GM19395 (cell line): Measurements from ENCODE around the gene ANKRD6.

Experiments
- ATAC-seq: cut with Tn5 transposase; IDR thresholded peaks from one replicate; pipeline ENCODE4 v1.9.1; 2021; ENCODE audit warnings: mild to moderate bottlenecking, moderate library complexity; ENCODE audit not compliant: unreplicated experiment

Gene ANKRD6

DNA sequence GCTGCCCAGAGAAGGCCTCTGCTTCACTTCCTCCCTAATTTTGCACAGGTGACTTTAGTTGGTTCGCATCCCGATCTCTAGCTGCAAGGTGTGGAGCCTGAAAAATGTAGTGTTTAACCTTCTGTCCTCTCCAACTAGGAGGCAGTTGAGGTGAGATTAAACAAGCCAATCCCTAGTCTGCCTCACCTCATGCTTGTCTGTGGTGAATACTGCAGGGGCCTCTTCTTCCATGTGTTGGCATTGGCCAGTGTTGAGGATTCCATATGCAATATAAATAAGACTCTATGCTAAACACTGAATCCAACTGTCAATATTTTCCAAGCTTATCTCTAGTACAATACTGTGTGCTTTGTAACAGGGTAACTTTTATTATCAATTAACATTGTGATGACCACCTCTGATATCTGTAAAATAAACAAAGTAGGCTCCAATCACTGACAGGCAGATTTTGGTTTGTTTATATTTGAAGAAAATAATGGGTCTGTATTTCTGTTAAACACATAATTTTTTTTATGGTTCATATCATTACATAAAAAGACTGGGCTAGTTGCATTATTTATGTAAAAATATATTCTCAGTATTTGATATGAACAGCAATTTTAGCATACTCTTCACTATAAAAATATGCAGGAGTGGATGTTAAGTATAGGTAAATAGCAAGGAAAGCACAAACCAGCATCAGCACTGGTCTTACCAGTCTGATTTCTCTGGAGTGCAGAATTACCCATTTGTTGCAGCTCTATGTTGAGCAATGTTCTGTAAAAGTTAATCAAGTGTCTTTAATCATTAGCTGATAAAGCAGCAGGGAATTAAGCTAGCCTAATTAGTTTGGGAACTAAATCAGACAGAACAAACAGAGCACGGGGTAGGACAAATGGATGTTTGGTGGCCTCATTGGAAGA is 74.0 kb downstream of the ANKRD6 start:
- ATAC-seq, result no peak

DNA sequence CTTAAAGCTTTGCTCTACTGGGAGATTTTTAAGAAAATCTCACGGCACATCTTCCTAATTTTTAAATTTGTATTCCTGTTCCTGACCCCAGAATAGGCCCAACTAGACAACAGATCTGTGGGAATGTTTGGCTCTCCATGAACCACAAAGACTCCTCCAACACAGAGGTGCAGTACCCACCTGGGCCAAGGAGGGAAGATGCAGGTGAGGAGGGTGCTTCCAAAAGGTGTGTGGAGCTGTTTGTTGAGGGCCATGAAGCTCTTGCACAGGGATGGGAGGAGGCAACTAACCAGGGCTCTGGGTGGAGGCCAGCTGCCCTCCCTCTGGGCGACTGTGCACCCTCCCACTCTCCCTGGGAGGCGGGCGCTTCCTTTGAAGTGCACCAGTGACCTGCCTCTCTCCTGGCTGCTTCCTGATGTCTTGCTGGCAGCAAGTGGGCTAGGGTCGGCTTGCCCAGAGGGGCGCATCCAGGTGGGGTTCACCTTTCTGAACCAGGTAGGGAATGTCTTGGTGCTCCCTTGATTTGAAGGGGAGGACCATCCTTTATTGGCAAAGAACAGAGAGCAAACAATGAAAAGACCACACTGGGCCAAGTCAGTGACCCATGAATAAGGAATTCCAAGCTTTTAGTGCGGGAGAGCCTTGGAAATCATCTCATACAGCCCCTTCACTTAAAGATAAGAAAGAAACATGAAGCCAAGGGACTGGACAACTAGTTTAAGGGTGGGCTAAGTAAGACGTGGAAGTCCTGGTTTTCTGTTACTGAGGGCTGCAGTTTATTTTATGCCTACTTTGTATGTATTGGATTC is 76.0 kb downstream of the ANKRD6 start:
- ATAC-seq, result no peak

DNA sequence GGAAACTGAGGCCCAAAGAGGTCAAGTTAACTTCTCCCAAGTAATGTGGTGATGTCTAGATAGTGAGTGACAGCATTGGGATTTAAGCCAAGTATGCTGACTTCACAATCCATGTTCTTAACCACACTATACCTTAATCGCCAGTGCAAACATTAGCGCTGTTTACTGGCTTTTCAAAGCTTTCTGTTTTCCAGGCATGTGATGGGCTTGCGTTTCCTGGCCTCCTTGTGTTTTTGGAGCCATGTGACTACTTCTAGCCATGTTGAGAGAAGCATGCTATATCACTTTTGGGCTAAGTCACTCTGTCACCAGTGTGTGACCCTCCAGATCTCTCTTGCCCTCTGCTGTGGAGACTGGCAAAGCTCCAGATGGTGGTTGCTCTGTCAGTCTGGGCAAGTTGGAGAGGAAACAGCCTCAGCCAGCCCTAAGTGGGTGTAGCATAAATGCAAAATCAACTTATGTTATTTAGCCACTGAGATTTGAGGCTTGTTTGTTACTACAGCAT is 76.9 kb downstream of the ANKRD6 start:
- no peak for ATAC-seq

DNA sequence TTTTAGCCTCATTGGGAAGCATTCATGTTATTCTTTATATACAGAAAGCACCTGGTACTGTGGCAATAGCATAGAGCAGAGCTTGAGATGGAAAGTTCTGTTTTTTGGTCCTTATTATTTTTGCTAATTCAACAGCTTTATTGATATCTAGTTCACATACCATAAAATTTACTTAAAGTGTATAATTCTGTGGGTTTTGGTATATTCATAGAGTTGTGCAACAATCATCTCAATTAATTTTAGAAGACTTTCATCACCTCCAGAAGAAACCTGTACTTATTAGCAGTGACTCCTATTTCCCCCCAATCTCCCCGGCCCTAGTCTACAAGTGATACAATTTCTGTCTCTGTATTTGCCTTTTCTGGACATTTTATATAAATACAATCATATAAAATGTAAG is 77.4 kb downstream of the ANKRD6 start:
- no peak for ATAC-seq

DNA sequence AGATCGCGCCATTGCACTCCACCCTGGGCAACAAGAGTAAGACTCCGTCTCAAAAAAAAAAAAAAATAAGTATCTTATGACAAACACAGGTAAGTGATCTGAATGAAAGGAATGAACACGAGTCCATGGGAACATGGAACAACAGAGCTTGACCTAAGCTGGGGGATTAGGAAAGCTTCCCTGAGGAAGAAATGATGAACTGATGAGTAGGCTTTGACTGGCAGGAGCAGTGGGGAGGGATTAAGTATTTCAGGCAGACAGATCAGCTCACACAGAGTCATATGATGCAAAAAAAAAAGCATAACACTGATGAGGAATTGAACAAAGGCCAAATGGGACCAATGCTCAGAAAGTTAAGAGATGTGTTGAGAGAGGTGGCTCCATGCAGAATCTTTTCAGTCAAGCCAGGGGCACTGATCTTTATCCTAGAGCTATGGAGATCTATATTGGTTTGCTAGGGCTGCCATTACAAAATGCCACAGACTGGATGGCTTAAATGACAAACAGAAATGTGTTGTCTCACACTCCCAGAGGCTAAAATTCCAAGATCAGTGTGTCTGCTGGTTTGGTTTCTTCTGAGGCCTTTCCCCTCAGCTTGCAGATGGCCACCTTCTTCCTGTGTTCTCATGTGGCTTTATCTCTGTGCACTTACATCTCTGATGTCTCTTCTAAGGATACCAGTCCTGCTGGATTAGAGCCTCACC is 85.6 kb downstream of the ANKRD6 start:
- no peak for ATAC-seq

DNA sequence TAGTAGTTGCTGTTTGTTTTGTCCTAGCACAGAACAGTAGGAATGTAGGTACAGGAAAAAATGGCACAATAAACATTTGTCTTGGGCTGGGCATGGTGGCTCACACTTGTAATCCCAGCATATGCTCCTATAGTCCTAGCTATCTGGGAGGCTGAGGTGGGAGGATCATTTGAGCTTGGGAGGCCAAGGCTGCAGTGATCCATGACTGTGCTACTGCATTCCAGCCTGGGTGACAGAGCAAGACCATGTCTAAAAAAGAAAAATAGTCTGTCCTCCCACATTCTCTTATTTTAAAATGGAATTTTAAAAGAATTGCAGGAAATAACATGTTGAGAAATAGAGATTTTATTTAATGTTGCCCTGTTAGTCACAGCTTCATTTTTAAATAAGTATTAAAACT is 87.8 kb downstream of the ANKRD6 start:
- ATAC-seq, result no peak

DNA sequence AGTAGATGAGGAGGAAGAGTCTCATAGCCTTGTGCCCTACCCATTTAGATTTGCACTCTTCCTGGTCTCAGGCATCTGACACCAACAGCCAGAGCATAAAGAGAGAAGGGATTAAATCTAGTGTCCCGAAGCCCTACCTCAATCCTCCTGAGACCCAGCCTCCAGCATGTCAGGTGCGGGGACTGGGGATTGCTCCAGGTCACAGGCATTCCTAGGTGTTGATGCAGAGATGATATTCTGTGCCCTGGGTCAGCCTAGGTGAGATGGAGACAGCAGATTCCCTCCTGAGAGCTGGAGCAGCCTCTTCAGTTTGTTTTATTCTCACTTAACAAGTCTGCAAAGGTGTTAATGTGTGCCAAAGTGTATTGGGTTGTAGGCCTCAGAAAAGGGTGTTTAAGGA is 89.8 kb downstream of the ANKRD6 start:
- no peak for ATAC-seq

DNA sequence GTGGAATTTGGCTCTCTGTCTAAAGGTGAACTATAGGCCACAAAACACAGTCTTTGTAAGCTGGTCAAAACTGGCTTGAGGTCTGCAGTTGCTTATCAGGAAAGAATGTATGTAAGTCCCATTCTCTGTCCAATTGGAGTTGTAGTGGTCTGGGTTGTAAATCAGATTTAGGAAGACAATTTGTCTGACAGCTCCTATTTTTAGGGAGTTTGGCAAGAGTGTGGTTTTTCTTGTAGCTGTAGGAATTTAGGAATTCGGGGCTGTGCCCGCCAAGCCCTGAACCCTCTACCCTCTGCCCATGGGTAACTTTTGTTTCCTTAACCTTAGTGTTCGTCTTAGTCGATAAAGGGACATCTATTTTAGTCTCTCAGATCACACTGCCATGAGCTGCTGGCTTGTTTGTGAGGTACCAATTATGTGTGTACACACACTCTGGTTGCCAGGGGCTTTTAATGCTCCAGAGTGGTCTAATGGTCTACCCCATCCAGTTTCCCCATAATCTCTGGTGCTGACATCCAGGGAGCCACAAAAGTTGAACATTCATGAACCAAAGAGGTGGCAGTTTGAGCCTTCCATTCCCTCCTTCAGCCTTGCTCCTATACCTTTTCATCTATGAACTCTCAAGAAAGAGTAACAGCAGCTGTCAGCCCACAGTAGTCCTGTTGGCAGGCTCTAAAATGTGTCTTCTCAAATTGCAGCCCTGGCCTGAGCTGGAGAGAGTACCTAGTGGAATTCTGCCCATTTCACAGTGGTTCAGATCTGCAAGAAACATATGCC is 93.0 kb downstream of the ANKRD6 start:
- no peak for ATAC-seq

DNA sequence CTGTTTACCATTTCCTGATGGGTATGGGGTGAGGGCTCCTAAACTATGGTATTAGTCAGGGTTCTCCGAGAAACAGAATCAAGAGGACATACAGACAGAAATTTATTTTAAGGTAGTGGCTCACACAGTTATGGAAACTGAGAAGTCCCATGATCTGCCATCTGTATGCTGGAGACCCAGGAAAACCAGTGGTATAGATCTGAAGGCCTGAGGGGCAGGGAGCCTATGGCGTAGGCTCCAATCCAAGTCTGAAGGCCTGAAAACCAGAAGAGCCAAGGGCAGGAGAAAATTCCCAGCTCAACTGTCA is 93.6 kb downstream of the ANKRD6 start:
- ATAC-seq, result no peak

DNA sequence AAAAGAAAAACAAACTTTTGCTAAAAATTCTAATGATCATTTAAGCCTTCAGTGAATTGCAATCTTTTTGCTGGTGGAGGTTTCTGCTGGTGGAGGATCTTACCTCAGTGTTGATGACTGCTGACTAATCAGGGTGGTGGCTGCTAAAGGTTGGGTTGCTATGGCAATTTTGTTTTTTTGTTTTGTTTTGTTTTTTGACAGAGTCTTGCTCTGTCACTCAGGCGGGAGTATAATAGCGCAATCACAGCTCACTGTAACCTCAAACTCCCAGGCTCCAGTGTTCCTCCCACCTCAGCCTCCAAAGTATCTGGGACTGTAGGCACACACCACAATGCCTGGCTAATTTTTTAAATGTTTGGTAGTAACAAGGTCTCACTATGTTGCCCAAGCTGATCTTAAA is 94.7 kb downstream of the ANKRD6 start:
- ATAC-seq, result no peak

DNA sequence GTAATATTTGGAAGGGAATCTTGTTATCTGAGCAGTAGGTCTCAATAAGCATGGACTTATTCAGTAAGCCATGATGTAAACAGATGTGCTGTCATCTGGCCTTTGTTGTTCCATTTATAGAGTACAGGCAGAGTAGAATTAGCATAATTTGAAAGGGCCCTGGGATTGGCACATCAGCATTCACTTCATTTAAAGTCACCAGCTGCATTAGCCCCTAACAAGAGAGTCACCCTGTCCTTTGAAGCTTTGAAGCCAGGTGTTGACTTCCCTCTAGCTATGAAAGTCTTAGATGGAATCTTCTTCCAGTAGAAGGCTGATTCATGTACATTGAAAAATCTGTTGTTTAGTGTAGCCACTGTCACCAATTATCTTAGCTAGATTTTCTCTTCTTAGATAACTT is 95.9 kb downstream of the ANKRD6 start:
- ATAC-seq, result no peak

DNA sequence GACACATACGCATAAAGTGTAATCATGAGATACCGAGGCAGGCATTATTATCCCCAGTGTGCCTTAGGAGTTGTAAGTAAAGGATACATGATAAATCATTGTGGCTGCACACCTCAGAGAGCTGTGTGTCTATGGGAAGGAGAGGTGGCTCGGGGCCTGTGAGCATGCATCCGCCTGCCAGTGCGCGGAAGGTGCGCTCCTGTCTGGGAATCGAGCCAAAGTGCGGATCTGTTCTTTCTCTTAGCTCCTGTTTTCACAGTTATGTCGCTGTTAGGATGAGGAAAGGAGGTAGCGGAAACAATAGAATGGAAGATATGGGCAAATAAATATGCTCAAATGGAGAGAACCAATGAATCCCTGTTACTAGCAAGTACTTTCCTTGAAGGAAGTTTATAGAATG is 98.0 kb downstream of the ANKRD6 start:
- ATAC-seq, result no peak

DNA sequence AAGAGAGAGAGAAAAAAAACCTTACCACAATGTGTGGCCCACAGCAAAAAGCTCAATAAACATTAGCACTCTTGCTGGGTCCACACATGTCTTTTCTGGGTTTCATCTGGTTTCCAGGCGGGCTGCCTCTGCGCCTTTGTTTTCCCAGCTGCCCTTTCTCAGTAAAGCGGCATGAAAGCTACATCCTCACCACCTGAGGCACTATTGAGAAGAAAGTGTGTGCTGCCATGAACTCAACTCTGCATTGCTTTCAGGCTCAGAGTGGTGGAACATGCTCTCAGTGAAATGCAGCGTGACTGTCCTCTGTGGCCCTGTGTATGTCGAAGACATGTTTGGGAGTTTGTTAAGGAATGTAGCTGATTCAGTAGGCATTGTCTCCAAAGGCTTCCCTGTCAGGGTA is 103.3 kb downstream of the ANKRD6 start:
- ATAC-seq, result no peak

DNA sequence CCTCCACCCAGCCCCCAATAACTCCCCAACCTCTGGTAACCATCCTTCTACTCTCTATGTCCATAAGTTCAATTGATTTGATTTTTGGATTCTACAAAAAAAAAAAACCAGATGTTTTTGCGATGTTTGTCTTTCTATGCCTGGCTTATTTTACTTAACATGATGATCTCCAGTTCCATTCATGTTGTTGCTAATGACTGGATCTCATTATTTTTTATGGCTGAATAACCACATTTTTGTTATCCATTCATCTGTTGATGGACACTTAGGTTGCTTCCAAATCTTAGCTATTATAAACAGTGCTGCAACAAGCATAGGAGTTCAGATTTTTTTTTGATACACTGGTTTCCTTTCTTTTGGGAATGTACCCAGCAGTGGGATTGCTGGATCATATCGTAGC is 106.8 kb downstream of the ANKRD6 start:
- no peak for ATAC-seq

DNA sequence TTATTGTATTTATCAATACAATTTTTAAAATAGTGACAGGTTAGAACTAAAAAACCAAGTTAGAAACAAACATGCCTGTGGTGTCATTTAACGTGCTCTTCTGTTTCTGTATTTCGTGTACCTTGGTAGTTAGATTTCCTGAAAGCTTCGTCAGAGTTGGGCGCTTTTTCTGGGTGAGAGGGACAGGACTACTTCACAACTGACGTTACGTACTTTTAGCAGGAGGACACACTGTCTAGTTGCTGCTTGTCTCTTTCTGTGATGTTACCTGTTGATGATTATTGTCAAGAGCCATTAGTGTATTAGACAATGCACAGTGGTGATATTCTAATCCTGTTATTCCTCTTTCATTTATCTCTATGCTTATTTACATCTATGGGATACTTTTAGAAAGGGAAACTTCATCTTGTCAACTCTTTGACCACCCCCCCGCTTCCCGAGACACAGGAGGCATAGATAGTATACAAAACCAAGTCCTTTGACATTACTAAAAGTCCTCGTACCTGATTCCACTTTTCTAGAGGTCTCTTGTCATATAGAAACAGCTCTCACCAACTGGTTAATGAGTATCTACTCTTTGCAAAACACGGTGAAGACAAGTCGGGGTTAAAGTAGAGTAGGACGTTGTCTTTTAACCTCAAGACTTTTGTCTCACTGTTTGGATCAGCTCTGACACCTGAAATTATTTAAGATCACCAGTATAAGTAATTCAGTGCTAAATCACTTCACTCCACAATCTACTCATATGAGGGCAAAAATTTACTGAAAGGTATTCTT is 109.3 kb downstream of the ANKRD6 start:
- ATAC-seq, result no peak

DNA sequence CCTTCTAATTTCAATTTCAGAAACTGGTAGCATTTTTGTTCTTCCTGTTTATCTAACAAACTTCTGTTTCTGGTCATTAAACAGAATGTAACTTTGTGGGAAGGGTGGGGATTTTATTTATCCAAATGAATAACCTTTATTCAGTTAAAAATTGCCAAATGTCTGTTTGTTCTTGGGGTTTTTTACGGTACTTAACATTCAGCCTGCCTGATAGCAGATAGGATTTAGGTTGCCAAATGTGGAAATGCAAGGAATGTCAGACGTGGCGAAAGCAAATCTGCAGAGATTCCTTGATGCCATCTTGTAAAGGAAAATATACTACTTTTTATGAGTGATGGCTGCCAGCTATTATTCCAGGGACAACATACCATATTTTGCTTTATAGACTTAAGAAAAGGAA is 109.9 kb downstream of the ANKRD6 start:
- no peak for ATAC-seq

DNA sequence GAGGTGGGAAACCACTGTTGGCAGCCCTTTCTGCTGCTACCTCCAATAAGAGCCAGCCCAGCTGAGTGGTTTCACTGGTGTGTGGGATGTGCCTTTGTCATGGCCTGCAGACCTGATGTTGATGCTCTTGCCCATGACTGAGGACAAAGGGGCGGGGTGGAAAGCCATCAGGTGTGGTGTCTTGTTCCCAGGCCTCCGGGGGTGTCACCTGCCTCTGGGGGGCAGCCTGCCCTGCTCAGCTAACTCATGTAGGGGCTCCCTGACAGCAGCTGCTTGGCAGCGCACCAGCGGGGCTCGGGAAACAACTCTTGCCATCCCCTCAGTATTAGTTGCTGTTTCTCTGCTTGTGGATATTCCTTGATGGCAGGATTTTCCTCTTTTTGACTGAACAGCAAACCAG is 114.3 kb downstream of the ANKRD6 start:
- no peak for ATAC-seq

DNA sequence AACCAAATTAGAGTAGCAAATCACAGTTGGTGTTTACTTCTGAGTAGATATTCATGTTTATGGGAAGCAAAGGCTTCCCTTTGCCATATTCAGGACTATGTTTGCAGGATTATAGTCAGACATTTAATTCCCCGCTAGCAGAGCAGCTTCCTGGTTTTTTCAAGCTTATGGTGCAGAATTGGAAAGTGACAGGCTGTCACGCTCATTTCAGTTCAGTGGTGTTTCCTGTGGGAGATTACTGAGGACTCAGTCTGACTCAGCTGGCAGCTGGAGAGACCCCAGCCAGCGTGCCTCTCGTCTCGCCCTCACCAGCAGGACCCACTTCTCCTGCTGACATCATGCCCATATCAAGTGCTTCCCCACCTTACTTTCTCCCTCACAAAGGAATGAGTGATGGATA is 120.5 kb downstream of the ANKRD6 start:
- no peak for ATAC-seq

DNA sequence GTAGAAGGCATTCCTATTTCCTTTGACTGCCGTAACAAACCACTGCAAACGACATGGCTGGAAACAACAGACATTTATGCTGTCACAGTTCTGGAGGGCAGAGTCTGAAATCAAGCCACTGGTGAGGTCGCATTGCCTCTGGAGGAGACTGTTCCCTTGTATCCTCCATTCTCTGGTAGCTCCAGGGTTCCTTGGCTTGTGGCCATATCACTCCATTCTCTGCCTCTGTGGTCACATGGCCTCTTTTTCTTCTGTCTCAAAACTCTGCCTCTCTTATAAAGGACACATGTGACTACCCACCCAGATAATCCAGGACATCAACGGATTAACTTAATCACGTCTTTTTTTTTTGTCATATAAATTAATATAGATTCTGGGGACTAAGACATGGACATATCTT is 121.2 kb downstream of the ANKRD6 start:
- ATAC-seq, result no peak

DNA sequence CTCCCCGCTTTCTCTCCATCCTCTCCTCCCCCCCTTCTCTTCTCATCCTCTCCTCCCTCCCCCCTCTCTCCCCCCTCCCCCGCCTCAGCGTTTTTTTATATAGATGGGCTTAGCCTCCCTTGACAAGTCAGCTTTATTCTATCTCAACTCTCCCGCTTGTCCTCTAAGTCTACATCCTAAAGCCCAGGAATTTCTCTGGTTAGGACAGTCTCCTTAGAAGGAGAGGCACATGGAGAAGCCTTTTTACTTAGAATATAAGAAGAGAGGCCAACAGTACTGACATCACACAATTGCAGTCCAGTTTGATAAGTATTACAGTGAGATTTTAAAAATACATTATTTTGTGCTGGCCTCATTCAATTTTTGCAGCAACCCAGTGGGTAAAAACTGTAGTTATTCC is 122.1 kb downstream of the ANKRD6 start:
- no peak for ATAC-seq
